Measurements from ENCODE around the gene MRPL33.

Gene MRPL33

GRCh38 chr2:27776696-27777095 lies 5.2 kb downstream of the MRPL33 start:
- no peak for DNase-seq (ENCODE audit: low read depth in 2 of 2)

GRCh38 chr2:27779417-27780055 lies 8.0 kb downstream of the MRPL33 start:
- DNase-seq (ENCODE audit: low read depth in 2 of 2): no peak

GRCh38 chr2:27781496-27781895 lies 10.0 kb downstream of the MRPL33 start:
- no peak for DNase-seq (ENCODE audit: low read depth in 2 of 2)

- no peak for DNase-seq (ENCODE audit: low read depth in 2 of 2)
Measured at GRCh38 chr2:27782701-27783100, 11.2 kb downstream of the MRPL33 start.

GRCh38 chr2:27790796-27791195 lies 19.3 kb downstream of the MRPL33 start:
- no peak for DNase-seq (ENCODE audit: low read depth in 2 of 2)

GRCh38 chr2:27792759-27793158 lies 21.2 kb downstream of the MRPL33 start:
- no peak for DNase-seq (ENCODE audit: low read depth in 2 of 2)

- DNase-seq (ENCODE audit: low read depth in 2 of 2): no peak
Measured at GRCh38 chr2:27795093-27795834, 23.7 kb downstream of the MRPL33 start.

- no peak for DNase-seq (ENCODE audit: low read depth in 2 of 2)
Measured at GRCh38 chr2:27795868-27796277, 24.4 kb downstream of the MRPL33 start.

GRCh38 chr2:27796791-27797765 lies 25.6 kb downstream of the MRPL33 start:
- no peak for DNase-seq (ENCODE audit: low read depth in 2 of 2)

GRCh38 chr2:27797841-27798240 lies 26.3 kb downstream of the MRPL33 start:
- no peak for DNase-seq (ENCODE audit: low read depth in 2 of 2)

GRCh38 chr2:27798486-27798885 lies 27.0 kb downstream of the MRPL33 start:
- DNase-seq (ENCODE audit: low read depth in 2 of 2): no peak

- DNase-seq (ENCODE audit: low read depth in 2 of 2): no peak
Measured at GRCh38 chr2:27798948-27799645, 27.6 kb downstream of the MRPL33 start.

GRCh38 chr2:27799646-27800010 lies 28.1 kb downstream of the MRPL33 start:
- no peak for DNase-seq (ENCODE audit: low read depth in 2 of 2)

- DNase-seq (ENCODE audit: low read depth in 2 of 2): no peak
Measured at GRCh38 chr2:27800856-27801255, 29.3 kb downstream of the MRPL33 start.

- DNase-seq (ENCODE audit: low read depth in 2 of 2): no peak
Measured at GRCh38 chr2:27802547-27802946, 31.0 kb downstream of the MRPL33 start.

GRCh38 chr2:27803046-27803445 lies 31.5 kb downstream of the MRPL33 start:
- no peak for DNase-seq (ENCODE audit: low read depth in 2 of 2)

- no peak for DNase-seq (ENCODE audit: low read depth in 2 of 2)
Measured at GRCh38 chr2:27804146-27804545, 32.6 kb downstream of the MRPL33 start.

GRCh38 chr2:27805180-27805579 lies 33.7 kb downstream of the MRPL33 start:
- no peak for DNase-seq (ENCODE audit: low read depth in 2 of 2)

- no peak for DNase-seq (ENCODE audit: low read depth in 2 of 2)
Measured at GRCh38 chr2:27806311-27807059, 35.0 kb downstream of the MRPL33 start.

GRCh38 chr2:27807476-27807875 lies 36.0 kb downstream of the MRPL33 start:
- DNase-seq (ENCODE audit: low read depth in 2 of 2): no peak

GRCh38 chr2:27808418-27808817 lies 36.9 kb downstream of the MRPL33 start:
- no peak for DNase-seq (ENCODE audit: low read depth in 2 of 2)
